DMS 273 treated with DMSO at 0.1 percent for 48 hours (cell line): Measurements from ENCODE around the gene COL4A3.

Experiments
- DNase-seq: peaks from one replicate; lab custom pipeline; 2025; lab: John Stamatoyannopoulos, UW

The COL4A3 gene

GRCh38 chr2:227163998-227164762, at the start of gene COL4A3, which contains the start of gene COL4A4:
COL4A3 (plus strand) TSS chr2:227164624; CDS start chr2:227164727, 103 bp downstream.
COL4A4 (minus strand) TSS chr2:227164205; CDS start chr2:227147483, 16,722 bp downstream.
- DNase-seq, result peak; percentile 14

GRCh38 chr2:227115761-227116160, 48.7 kb upstream of the COL4A3 start:
- no peak for DNase-seq

- DNase-seq, result no peak
Measured at GRCh38 chr2:227117027-227117426, 47.4 kb upstream of the COL4A3 start.

- DNase-seq, result no peak
Measured at GRCh38 chr2:227117852-227118251, 46.6 kb upstream of the COL4A3 start.

- DNase-seq, result no peak
Measured at GRCh38 chr2:227118353-227118752, 46.1 kb upstream of the COL4A3 start.

GRCh38 chr2:227123697-227124096, 40.7 kb upstream of the COL4A3 start:
- no peak for DNase-seq

- no peak for DNase-seq
Measured at GRCh38 chr2:227124811-227125210, 39.6 kb upstream of the COL4A3 start.

- no peak for DNase-seq
Measured at GRCh38 chr2:227125506-227125905, 38.9 kb upstream of the COL4A3 start.

GRCh38 chr2:227127201-227127600, 37.2 kb upstream of the COL4A3 start:
- DNase-seq, result no peak

- no peak for DNase-seq
Measured at GRCh38 chr2:227130636-227131035, 33.8 kb upstream of the COL4A3 start.

- peak; percentile 5 for DNase-seq
Measured at GRCh38 chr2:227132986-227133385, 31.4 kb upstream of the COL4A3 start.

- DNase-seq, result no peak
Measured at GRCh38 chr2:227134591-227134990, 29.8 kb upstream of the COL4A3 start.

- DNase-seq, result no peak
Measured at GRCh38 chr2:227141301-227141700, 23.1 kb upstream of the COL4A3 start.

- no peak for DNase-seq
Measured at GRCh38 chr2:227143895-227144294, 20.5 kb upstream of the COL4A3 start.

- DNase-seq, result no peak
Measured at GRCh38 chr2:227146456-227146855, 18.0 kb upstream of the COL4A3 start.

- DNase-seq, result no peak
Measured at GRCh38 chr2:227147023-227147422, 17.4 kb upstream of the COL4A3 start.

GRCh38 chr2:227148106-227148505, 16.3 kb upstream of the COL4A3 start:
- DNase-seq, result no peak

GRCh38 chr2:227150222-227150936, 14.0 kb upstream of the COL4A3 start:
- DNase-seq, result no peak

GRCh38 chr2:227152093-227152766, 12.2 kb upstream of the COL4A3 start:
- no peak for DNase-seq

GRCh38 chr2:227153307-227153706, 11.1 kb upstream of the COL4A3 start:
- no peak for DNase-seq

GRCh38 chr2:227153758-227154486, 10.5 kb upstream of the COL4A3 start:
- no peak for DNase-seq
